HG03432 (cell line): ENCODE measurements around the gene POLR2E.

Experiments
- ATAC-seq: cut with Tn5 transposase; IDR thresholded peaks from one replicate; pipeline ENCODE4 v1.9.1; 2021; ENCODE audit warnings: mild to moderate bottlenecking, moderate library complexity; ENCODE audit not compliant: unreplicated experiment

Gene POLR2E

GRCh38 chr19:1082165-1082927 is 12.8 kb downstream of the POLR2E start:
- no peak for ATAC-seq

- no peak for ATAC-seq
These were observed 13.6 kb downstream of the POLR2E start for GRCh38 chr19:1081301-1082164.

- no peak for ATAC-seq
These were observed 14.6 kb downstream of the POLR2E start for GRCh38 chr19:1080360-1081161.

- no peak for ATAC-seq
These were observed 15.5 kb downstream of the POLR2E start for GRCh38 chr19:1079566-1080111.

- peak; percentile 59 for ATAC-seq
These were observed 18.2 kb downstream of the POLR2E start for GRCh38 chr19:1076951-1077350.

- ATAC-seq = no peak
These were observed 19.2 kb downstream of the POLR2E start for GRCh38 chr19:1076046-1076386.

GRCh38 chr19:1074544-1075283 is 20.5 kb downstream of the POLR2E start:
- ATAC-seq = peak; percentile 54

GRCh38 chr19:1073956-1074517 is 21.1 kb downstream of the POLR2E start:
- no peak for ATAC-seq

- no peak for ATAC-seq
These were observed 21.9 kb downstream of the POLR2E start for GRCh38 chr19:1073063-1073955.

GRCh38 chr19:1072371-1073015 is 22.7 kb downstream of the POLR2E start:
- no peak for ATAC-seq

GRCh38 chr19:1070931-1071791 is 24.0 kb downstream of the POLR2E start:
- no peak for ATAC-seq

GRCh38 chr19:1070576-1070930 is 24.6 kb downstream of the POLR2E start:
- ATAC-seq = no peak

GRCh38 chr19:1069009-1069779 is 26.0 kb downstream of the POLR2E start:
- ATAC-seq = no peak

- ATAC-seq = no peak
These were observed 26.9 kb downstream of the POLR2E start for GRCh38 chr19:1068009-1069001.

- ATAC-seq = no peak
These were observed 27.7 kb downstream of the POLR2E start for GRCh38 chr19:1067341-1067957.
